Spleen (tissue), 11 donors: Measurements from ENCODE around the gene PHACTR4. TPM values are rescaled to one million over a fixed set of nuclear protein-coding genes. Genes with fewer than 3 reads are reported as not detected.
A peak's percentile ranks its signal among the peaks of the same experiment; 100 is the strongest.
"Not testable (repeated sequence)": the region's sequence is repeated elsewhere in the genome, so short reads cannot be mapped to it uniquely, and the experiment has no call there.

Experiments used
- DNase-seq: peaks from one replicate; pipeline ENCODE4 v3.0.0-alpha.2; 2020
- H3K27ac ChIP-seq, 8 donors: fragments of 200-600 bp; sonication (generic) in 7 of 8; 1 replicate in 4 of 8; 2 replicates in 4 of 8; pipeline versions ENCODE4 v1.5.0 to v1.8.0; 2016 to 2021; ENCODE audit warnings: inconsistent platforms in 4 of 8, mild to moderate bottlenecking in 4 of 8, moderate library complexity in 1 of 8
- H3K27me3 ChIP-seq, 7 donors: fragments of 200-600 bp; sonication (generic) in 6 of 7; replicated peaks in 1 of 7; 1 replicate in 4 of 7; 2 replicates in 3 of 7; pipeline versions ENCODE4 v1.5.0 to v1.8.0; 2016 to 2021; ENCODE audit warnings: inconsistent platforms in 3 of 7, mild to moderate bottlenecking in 1 of 7
- H3K36me3 ChIP-seq, 6 donors: fragments of 200-600 bp; sonication (generic) in 5 of 6; 1 replicate in 4 of 6; 2 replicates in 2 of 6; pipeline versions ENCODE4 v1.5.0 to v1.8.0; 2016 to 2021; ENCODE audit warnings: inconsistent platforms in 2 of 6
- H3K4me1 ChIP-seq, 6 donors: fragments of 200-600 bp; sonication (generic) in 5 of 6; 1 replicate in 3 of 6; 2 replicates in 3 of 6; pipeline versions ENCODE4 v1.5.0 to v1.8.0; 2016 to 2021; ENCODE audit warnings: inconsistent platforms in 3 of 6
- H3K4me3 ChIP-seq, 8 donors: fragments of 200-600 bp; sonication (generic) in 7 of 8; 1 replicate in 4 of 8; 2 replicates in 4 of 8; pipeline versions ENCODE4 v1.5.0 to v1.8.0; 2016 to 2021; ENCODE audit warnings: inconsistent platforms in 4 of 8, mild to moderate bottlenecking in 4 of 8, moderate library complexity in 2 of 8
- H3K9me3 ChIP-seq, 8 donors: fragments of 200-600 bp; sonication (generic) in 7 of 8; 1 replicate in 4 of 8; 2 replicates in 4 of 8; pipeline versions ENCODE4 v1.5.0 to v1.8.0; 2016 to 2021; ENCODE audit warnings: inconsistent platforms in 4 of 8
- CTCF ChIP-seq, 11 experiments: fragments of 200-600 bp in 7 of 11; fragments of 450-650 bp in 4 of 11; sonication (generic) in 4 of 11; IDR thresholded peaks in 8 of 11; conservative IDR thresholded peaks in 3 of 11; 1 replicate in 7 of 11; 2 replicates in 4 of 11; pipeline versions ENCODE4 v1.4.0 to v1.8.0; 2016 to 2021; ENCODE audit warnings: antibody characterized with exemption in 11 of 11, inconsistent platforms in 4 of 11, mild to moderate bottlenecking in 1 of 11
- POLR2A ChIP-seq, 3 donors: fragments of 450-650 bp; IDR thresholded peaks; one replicate each; pipeline ENCODE4 v1.5.1; 2017; ENCODE audit warnings: antibody characterized with exemption in 3 of 3, mild to moderate bottlenecking in 1 of 3
- POLR2AphosphoS5 ChIP-seq, 3 donors: sonication (generic); formaldehyde crosslinking; IDR thresholded peaks; one replicate each; pipeline ENCODE4 v1.5.1; 2017; ENCODE audit warnings: antibody characterized with exemption in 3 of 3
- WGBS, 5 donors: extraction: QIAGEN DNeasy Blood & Tissue Kit in 3 of 5; methylation state at CpG; one replicate each; pipeline versions ENCODE4 v1.1.5 to v1.1.7; 2013 to 2018; 5-methylcytosine and 5-hydroxymethylcytosine counted together
- intact Hi-C: fragments of 100-400 bp; cut with DNase I; formaldehyde crosslinking; loops from one replicate; pipeline ENCODE4 v1.15.0; 2023; ENCODE audit warnings: low total_unique reads
- polyA plus RNA-seq, 3 donors: library from polyadenylated mRNA; stranded (reverse); fragments of 200-250 nt; gene quantifications; one replicate each; pipeline ENCODE4 v1.2.1, GENCODE V29; 2013
- total RNA-seq, 7 donors: library from RNA; depleted of rRNA in 3 of 7; stranded (reverse); fragments of >200 nt in 3 of 7; fragmentation: NEBNext Ultra II Directional in 4 of 7; extraction: Animal tissue kit (Norgen Biotek cat#: 25700) in 4 of 7; gene quantifications; one replicate each; pipeline versions ENCODE4 v1.1.0 to v1.2.1, GENCODE V29; 2016 to 2021
- donor health status: healthy with polysubstance abuse.
- donor health status: DM: no; HTN: no; CAD: no; lungs with moderate emphysema.
- donor health status: DM: no; HTN: no; CAD: no.
- donor health status: Bipolar disorder and iron deficiency.
- donor health status: healthy.
- donor health status: DM: no; HTN: no; CAD: no.
- donor health status: DM: yes; HTN: yes; CAD: no.

The PHACTR4 gene
- total and polyA plus RNA-seq, 10 donors: 8.2 to 55.9 (median 31.3) TPM

- TF ChIP-seq CTCF (IDR thresholded peaks at IDR 0.05 in 8 of 11, conservative IDR thresholded peaks at IDR 0.05 in 3 of 11) (no peak), POLR2AphosphoS5 (IDR thresholded peaks at IDR 0.05) (no peak)
Observed at GRCh38 chr1:28378906-28379305, 9.4 kb downstream of the PHACTR4 start.

GRCh38 chr1:28380394-28380793, 10.9 kb downstream of the PHACTR4 start:
- WGBS, 5 donors: 94 to 100% (median 97%) methylated on average over 1 of the region's 1 CpG
- intact Hi-C loops: no loop called here
- no peak for TF ChIP-seq CTCF (IDR thresholded peaks at IDR 0.05 in 8 of 11, conservative IDR thresholded peaks at IDR 0.05 in 3 of 11)
- peaks cover 4 to 34% (median 8%) of the 10 kb centered on the region in 6 donors for H3K4me1 ChIP-seq
- H3K9me3 ChIP-seq: no peaks in the 10 kb centered on the region
- peaks cover 0 to 17% (median 0%) of the 10 kb centered on the region in 6 donors for H3K36me3 ChIP-seq
- no peaks in the 10 kb centered on the region for H3K27me3 ChIP-seq
- no peak overlapping the region for H3K27ac ChIP-seq
- H3K4me3 ChIP-seq: no peak overlapping the region
- no peak for DNase-seq

More at GRCh38 chr1:28378906-28379305, 9.4 kb downstream of the PHACTR4 start:
- H3K36me3 ChIP-seq: peaks cover 0 to 17% (median 0%) of the 10 kb centered on the region in 6 donors
- intact Hi-C loops: no loop called here
- no peaks in the 10 kb centered on the region for H3K9me3 ChIP-seq
- DNase-seq: no peak
- H3K27me3 ChIP-seq: no peaks in the 10 kb centered on the region
- 74 to 91% (median 90%) methylated on average over 5 of the region's 5 CpGs for WGBS, 5 donors
- H3K27ac ChIP-seq: peak overlapping the region in 3 of 8 donors; percentile 2 to 52 (median 36)
- H3K4me1 ChIP-seq: peaks cover 4 to 47% (median 12%) of the 10 kb centered on the region in 6 donors
- H3K4me3 ChIP-seq: no peak overlapping the region

- intact Hi-C loops, H3K9me3 ChIP-seq, H3K27me3 ChIP-seq, H3K4me3 ChIP-seq, DNase-seq, H3K27ac ChIP-seq: not testable (repeated sequence)
- peaks cover 0 to 14% (median 0%) of the 10 kb centered on the region in 6 donors for H3K36me3 ChIP-seq
- WGBS, 5 donors: 87 to 96% (median 91%) methylated on average over 4 of the region's 4 CpGs
- peaks cover 2 to 20% (median 4%) of the 10 kb centered on the region in 6 donors for H3K4me1 ChIP-seq
Observed at GRCh38 chr1:28383785-28384184, 14.2 kb downstream of the PHACTR4 start.

- WGBS, 5 donors: 61 to 91% (median 74%) methylated on average over 6 of the region's 6 CpGs
- H3K27ac ChIP-seq: no peak overlapping the region
- intact Hi-C loops: no loop called here
Observed at GRCh38 chr1:28392027-28392652, 22.6 kb downstream of the PHACTR4 start.

GRCh38 chr1:28394136-28394535, 24.6 kb downstream of the PHACTR4 start:
- TF ChIP-seq POLR2AphosphoS5 (IDR thresholded peaks at IDR 0.05) (no peak), CTCF (IDR thresholded peaks at IDR 0.05 in 8 of 11, conservative IDR thresholded peaks at IDR 0.05 in 3 of 11) (no peak), POLR2A (IDR thresholded peaks at IDR 0.05) (no peak)
- no peak overlapping the region for H3K27ac ChIP-seq
- WGBS, 5 donors: 17 to 65% (median 50%) methylated on average over 1 of the region's 1 CpG
- H3K4me1 ChIP-seq: peaks cover 0 to 12% (median 0%) of the 10 kb centered on the region in 6 donors
- H3K4me3 ChIP-seq: no peak overlapping the region
- no peak for DNase-seq
- intact Hi-C loops: no loop called here
- H3K27me3 ChIP-seq: no peaks in the 10 kb centered on the region
- H3K9me3 ChIP-seq: no peaks in the 10 kb centered on the region
- H3K36me3 ChIP-seq: peaks cover 0 to 19% (median 0%) of the 10 kb centered on the region in 6 donors

More at GRCh38 chr1:28392027-28392652, 22.6 kb downstream of the PHACTR4 start:
- no peaks in the 10 kb centered on the region for H3K36me3 ChIP-seq
- no peak for DNase-seq
- peaks cover 0 to 15% (median 0%) of the 10 kb centered on the region in 6 donors for H3K4me1 ChIP-seq
- no peaks in the 10 kb centered on the region for H3K9me3 ChIP-seq
- no peak overlapping the region for H3K4me3 ChIP-seq
- H3K27me3 ChIP-seq: no peaks in the 10 kb centered on the region
- no peak for TF ChIP-seq POLR2A (IDR thresholded peaks at IDR 0.05)
